ENCODE measurements around the gene SMAP2.
"Not testable (repeated sequence)": the region's sequence is repeated elsewhere in the genome, so short reads cannot be mapped to it uniquely, and the experiment has no call there.

SMAP2 gene

DNA sequence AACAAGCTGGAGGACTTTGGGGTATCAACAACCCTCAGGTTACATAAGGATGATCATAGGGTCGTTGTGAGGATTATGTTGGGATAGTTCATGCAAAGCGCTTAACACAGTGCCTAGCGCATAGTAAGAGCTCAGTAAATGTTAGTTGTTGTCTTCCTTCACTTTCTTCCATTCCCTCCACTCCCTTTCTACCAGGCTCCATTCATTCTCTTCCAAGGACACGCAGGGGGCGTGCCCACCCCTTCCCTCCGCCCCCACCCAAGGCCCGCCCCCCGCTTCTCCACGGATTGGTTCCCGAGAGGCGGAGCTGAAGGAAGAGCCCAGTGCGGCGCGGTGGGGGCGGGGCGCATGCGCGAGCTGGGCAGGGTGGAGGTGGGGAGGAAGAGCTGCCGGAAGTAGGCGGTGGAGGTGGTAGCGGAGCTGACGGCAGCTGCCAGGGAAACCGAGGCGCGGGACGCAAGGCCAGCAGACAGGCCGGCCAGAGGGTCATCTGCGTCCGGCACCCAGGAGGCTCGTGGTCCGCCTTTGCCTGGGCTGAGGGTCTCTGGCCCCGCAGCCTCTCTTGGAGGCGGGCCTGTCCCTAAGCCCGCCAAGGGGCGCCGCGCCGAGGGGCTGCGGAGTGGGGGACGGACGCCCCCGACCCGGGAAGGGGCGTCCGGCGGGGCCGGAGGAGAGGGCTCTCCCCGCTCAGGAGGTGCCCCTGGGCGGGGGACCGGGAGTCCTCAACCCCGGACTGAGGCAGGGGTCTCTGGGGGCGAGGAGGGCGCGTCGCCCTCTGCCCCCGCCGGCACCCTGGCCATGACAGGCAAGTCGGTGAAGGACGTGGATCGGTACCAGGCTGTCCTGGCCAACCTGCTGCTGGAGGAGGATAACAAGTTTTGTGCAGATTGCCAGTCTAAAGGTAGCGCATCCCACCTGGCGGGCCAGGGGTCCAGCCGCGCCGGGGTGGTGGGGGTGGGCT lies at the start of gene SMAP2:
Gene SMAP2 (plus strand): TSS at position 405 of the 961 bp plus-strand sequence. CDS start 394 bp downstream, at position 799.
- DNase-seq: peak; percentile 42 to 97 (median 94)

DNA sequence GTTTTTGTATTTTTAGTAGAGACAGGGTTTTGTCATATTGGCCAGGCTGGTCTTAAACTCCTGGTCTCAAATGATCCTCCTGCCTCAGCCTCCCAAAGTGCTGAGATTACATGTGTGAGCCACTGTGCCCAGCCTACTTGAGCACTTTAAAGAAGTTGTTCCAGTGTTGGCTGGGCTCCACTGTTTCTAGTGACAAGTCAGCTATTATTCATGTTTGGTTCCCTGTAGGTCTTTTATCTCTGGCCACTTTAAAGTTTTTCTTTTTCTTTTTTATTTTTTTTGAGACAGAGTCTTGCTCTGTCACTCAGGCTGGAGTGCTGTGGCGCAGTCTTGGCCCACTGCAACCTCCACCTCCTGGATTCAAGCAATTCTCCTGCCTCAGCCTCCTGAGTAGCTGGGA lies 42.1 kb upstream of the SMAP2 start:
- not testable (repeated sequence) for DNase-seq

- DNase-seq: no peak
Observed at GRCh38 chr1:40332695-40333094, 40.8 kb upstream of the SMAP2 start.

DNA sequence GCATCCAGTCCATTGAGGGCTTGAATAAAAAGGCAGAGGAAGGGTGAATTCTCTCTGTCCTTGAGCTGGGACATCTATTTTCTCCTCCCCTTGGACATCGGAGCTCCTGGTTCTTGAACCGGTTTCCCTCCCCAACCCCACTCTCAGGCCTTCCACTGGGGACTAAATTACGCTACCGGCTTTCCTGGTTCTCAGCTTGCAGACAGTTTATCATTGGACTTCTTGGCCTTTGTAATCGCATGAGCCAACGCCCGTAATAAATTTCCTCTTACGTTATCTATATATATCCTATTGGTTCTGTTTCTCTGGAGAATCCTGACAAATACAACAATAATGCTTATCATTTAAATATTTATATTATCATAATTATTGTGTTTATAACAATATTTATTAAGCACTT lies 36.1 kb upstream of the SMAP2 start:
- DNase-seq: no peak

GRCh38 chr1:40338745-40339419 lies 34.6 kb upstream of the SMAP2 start:
- DNase-seq: peak in 12 of 14 donors; percentile 10 to 75 (median 42)

DNA sequence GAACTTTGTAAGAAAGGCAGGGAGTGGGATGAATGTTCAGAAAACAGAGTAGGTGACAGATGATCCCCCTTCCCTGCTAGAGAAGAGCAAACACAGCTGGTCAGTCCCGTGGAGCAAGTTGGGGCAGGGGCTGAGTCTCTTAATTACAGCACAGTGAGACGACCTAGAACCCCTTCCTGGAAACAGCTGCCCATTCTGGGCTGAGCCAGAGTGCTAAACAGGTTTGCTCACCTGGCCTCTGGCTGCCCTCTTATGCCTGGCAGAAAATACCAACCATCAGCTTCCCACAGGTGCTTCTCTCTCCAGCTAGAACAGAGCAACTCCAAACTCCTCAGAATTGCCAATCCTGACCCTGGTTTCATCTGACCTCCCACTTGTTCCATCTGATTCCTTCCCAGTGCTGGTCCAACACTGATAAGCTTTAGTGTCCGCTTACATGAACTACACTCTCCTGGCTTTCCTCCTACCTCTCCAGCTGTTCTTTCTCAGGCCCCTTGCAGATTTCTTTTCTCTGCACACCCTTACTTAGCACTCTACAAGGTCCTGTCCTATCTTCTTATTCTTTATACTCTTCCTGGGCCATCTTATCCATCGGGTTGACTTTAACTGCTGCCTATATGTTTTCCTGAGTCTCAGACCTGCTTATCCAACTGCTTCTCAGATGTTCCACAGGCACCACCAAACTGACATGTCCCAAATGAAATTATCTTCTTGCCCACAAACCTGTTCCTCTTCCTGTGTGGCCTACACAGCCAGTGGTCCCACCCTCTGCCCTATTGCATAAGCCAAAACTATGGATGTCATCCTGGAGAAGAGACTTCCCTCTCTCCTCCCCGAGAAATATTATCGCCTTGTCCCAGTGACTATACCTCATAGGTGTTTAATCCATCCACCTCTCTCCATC lies 33.9 kb upstream of the SMAP2 start:
- no peak for DNase-seq

DNA sequence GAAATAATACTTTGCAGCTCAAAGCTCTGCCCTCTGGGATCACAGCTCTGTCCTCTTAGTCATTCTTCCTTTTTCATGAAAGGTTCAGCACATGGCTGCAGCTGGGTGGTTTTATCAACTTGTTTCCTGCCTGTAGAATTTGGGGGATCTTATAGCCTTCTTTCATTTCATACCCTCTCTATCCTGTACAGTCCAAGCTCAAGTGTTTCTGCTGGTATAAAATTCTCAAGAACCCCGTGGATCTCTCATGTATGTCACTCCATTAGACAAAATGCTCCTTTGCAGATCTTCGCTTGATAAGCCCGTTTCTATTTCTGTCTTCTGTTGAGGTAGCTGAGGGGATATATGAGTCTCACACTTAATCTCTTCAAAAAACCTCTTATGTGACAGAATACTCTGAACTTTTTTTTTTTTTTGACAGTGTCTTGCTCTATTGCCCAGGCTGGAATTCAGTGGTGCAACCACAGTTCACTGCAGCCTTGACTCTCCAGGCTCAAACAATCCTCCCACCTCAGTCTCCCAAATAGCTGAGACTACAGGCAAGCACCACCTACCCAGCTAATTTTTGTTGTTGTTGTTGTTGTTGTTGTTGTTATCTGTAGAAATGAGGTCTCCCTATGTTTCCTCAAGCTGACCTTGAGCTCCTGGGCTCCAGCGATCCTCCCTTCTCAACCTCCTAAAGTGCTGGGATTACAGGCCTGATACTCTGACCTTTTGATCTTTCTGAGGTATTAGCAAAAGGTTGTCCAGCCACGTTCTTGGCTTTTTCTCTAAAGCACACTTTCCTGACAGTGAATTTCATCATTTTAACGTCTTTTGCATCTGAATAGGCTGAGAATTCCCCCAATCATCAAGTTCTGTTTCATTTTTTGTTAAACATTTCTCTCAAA lies 31.8 kb upstream of the SMAP2 start:
- no peak for DNase-seq

GRCh38 chr1:40342381-40342717 lies 31.2 kb upstream of the SMAP2 start:
- not testable (repeated sequence) for DNase-seq

- peak in 9 of 14 donors; percentile 2 to 12 (median 8) for DNase-seq
Observed at GRCh38 chr1:40344597-40344996, 28.9 kb upstream of the SMAP2 start.

- DNase-seq: no peak
Observed at GRCh38 chr1:40350391-40350790, 23.1 kb upstream of the SMAP2 start.

DNA sequence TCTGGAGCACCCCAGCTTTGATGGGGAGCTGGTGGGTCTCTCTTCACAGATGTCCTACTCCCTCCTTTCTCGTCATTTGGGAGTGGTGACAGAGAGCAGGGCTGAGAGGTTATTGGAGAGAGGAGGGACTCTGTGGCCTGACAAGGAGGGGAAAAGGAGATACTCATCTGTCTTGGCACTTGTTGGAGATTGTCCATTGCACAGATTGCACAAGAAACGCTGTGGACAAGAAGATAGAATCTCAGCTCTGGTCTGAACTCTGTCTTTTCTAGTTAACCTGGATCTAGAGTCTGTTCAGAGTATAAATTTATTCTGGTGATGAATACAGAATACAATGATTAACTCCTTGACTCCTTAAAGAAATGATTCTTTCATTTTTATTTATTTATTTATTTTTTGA lies 22.4 kb upstream of the SMAP2 start:
- no peak for DNase-seq

GRCh38 chr1:40352126-40352525 lies 21.4 kb upstream of the SMAP2 start:
- no peak for DNase-seq

DNA sequence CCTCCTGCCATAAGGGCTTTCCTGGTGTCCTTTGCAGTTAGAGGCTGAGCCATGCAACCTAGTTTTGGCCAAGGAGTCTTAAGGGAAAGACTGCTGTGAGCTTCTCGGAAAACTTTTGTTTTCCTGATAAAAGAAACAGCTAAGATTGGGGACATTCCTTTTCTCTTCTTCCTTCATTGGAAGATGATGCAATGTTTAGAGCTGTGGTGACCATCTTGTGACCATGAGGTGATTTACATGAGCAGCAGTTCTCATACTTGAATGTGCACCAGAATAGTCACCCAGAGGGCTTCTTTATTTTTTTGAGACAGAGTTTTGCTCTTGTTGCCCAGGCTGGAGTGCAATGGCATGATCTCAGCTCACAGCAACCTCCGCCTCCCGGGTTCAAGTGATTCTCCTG lies 20.4 kb upstream of the SMAP2 start:
- DNase-seq: no peak

- DNase-seq: no peak
Observed at GRCh38 chr1:40357625-40358024, 15.9 kb upstream of the SMAP2 start.

- no peak for DNase-seq
Observed at GRCh38 chr1:40360631-40361030, 12.9 kb upstream of the SMAP2 start.

- no peak for DNase-seq
Observed at GRCh38 chr1:40361201-40361600, 12.3 kb upstream of the SMAP2 start.

DNA sequence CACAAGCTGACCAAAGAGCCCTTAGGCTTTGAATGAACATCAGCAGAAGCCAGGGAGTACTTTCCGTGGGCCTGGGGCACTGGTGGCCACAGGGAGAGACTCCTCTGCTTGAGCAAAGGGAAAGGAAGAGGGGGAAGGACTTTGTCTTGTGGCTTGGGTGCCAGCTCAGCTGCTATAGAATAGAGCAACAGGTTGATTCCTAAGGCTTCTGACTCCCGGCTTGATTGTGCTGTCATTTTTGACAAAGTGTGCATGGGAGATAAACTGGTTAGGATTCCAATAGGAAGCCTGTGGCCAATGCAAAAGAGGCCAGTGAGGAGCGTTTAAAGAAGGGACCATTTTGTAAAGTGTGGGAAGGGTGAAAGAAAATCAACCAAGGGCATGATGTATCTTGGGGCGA lies 11.9 kb upstream of the SMAP2 start:
- no peak for DNase-seq

DNA sequence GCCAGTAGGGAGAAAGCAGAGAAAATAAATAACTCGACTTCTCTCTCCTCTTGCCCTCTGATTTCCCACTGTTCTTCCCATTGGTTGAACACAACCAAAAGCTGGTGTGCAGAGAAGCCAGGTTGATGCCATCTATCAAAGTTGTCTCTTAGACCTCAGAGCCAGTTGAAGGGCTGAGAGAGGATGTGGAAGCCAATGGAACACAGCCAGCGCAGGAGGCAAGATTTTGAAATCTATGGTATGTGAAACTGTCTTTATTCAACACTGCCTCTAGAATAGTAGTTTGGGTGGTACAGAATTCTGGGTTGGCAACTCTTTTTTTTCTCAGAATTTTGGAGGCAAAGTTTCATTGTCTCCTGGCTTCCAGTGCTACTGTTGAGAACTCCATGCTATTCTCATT lies 11.3 kb upstream of the SMAP2 start:
- DNase-seq: no peak

- DNase-seq: no peak
Observed at GRCh38 chr1:40362699-40363098, 10.8 kb upstream of the SMAP2 start.

GRCh38 chr1:40363721-40364120 lies 9.8 kb upstream of the SMAP2 start:
- no peak for DNase-seq

DNA sequence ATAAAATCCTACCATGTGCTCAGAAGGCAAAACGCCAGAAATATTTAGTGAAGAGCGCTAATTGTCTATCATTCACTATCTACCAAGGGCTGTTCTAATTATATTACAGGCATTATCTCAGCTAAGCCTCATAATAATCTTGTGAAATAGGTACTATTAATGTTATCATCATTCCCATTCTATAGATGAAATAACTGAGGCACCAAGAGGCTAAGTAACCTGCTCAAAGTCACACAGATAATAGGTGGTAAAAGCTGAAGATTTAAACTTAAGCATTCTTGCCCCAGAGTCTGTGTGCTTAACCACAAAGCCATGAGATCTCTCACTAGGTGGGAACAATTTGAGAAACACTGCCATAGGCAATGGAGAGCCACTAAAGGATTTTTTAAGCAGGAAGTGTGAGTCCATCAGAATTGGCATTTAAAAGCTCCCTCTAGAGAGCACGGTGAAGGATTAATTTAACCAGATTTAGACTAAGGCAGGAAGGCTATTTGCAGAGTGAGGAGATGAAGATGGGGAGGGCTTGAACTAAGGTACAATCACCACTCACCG lies 1.7 kb upstream of the SMAP2 start:
- DNase-seq: no peak
